ENCODE data around the gene CCM2.
A peak's percentile ranks its signal among the peaks of the same experiment; 100 is the strongest.

Gene CCM2

GRCh38 chr7:45122975-45123860 is 123.2 kb downstream of the CCM2 start:
- no peak overlapping the region for H3K9ac ChIP-seq (ENCODE audit: low read length)

DNA sequence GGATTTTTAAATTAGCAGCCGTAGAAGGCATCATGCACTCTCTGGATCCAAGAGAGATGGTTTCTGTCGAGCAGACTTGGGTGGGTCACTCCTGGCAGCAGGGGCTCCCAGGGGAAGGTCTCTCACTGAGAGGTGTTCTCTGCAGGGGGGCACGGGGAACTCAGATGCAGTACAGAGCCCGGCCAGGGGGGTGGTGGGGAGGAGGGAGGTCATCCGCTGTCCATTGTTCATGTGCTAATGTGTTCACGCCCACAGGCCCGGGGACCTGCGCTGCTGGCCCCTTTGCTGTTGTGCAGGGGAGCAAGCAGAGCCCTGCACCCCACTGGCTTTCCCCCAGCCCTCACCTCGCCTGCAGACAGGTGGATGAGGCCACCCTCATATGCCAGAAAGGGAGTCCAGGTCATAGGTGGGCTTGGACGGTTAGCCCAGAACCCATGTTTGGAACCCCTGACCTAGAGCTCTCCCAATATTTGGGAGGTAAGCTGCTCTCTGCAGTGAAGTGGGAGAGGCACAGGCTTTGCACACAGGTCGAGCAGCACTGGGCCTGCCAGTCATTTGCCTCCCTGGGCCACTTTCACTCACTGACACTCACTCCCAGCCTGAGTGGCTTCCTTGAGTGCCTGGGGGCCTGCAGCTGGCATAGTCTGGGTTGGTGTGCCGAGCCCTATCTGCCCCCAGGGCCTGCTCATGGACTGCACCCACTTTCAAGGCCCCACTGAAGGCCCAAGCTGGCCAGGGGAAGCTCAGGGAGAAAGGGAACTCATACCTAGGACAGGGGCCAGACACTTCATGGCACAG is 124.1 kb downstream of the CCM2 start:
- no peak overlapping the region for H2AFZ ChIP-seq (ENCODE audit: low read length)
- H3K9me3 ChIP-seq (replicated peaks; ENCODE audit: insufficient read depth, low read length), result no peaks in the 10 kb centered on the region
- no peaks in the 10 kb centered on the region for H3K36me3 ChIP-seq (replicated peaks; ENCODE audit: insufficient read depth, low read length)
- no peaks in the 10 kb centered on the region for H3K9me2 ChIP-seq (replicated peaks; ENCODE audit: insufficient read depth, low read length)
- no peaks in the 10 kb centered on the region for H3K27me3 ChIP-seq (replicated peaks; ENCODE audit: insufficient read depth, low read length)
- H4K20me1 ChIP-seq (ENCODE audit: insufficient read depth, low read length), result no peaks in the 10 kb centered on the region
- H3K9ac ChIP-seq (ENCODE audit: low read length), result no peak overlapping the region
- H3K27ac ChIP-seq (ENCODE audit: low read length), result no peak overlapping the region
- no peaks in the 10 kb centered on the region for H3F3A ChIP-seq (ENCODE audit: insufficient read depth, low read length)
- DNase-seq, result no peak
- H3K4me1 ChIP-seq (ENCODE audit: low read length), result peaks cover 7% of the 10 kb centered on the region
- H3K4me3 ChIP-seq (ENCODE audit: low read length), result no peak overlapping the region
- TF ChIP-seq, protein P1, sequence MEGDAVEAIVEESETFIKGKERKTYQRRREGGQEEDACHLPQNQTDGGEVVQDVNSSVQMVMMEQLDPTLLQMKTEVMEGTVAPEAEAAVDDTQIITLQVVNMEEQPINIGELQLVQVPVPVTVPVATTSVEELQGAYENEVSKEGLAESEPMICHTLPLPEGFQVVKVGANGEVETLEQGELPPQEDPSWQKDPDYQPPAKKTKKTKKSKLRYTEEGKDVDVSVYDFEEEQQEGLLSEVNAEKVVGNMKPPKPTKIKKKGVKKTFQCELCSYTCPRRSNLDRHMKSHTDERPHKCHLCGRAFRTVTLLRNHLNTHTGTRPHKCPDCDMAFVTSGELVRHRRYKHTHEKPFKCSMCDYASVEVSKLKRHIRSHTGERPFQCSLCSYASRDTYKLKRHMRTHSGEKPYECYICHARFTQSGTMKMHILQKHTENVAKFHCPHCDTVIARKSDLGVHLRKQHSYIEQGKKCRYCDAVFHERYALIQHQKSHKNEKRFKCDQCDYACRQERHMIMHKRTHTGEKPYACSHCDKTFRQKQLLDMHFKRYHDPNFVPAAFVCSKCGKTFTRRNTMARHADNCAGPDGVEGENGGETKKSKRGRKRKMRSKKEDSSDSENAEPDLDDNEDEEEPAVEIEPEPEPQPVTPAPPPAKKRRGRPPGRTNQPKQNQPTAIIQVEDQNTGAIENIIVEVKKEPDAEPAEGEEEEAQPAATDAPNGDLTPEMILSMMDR (IDR thresholded peaks at IDR 0.05; ENCODE audit: low read length), result no peak
- TF ChIP-seq EZH2 (optimal IDR thresholded peaks at IDR 0.05; ENCODE audit: low read depth, low read length), result no peak
- TF ChIP-seq EZH2phosphoT487 (IDR thresholded peaks at IDR 0.05; ENCODE audit: low read length), result no peak
- H3K4me2 ChIP-seq (ENCODE audit: low read depth, low read length), result no peak overlapping the region
- H3K79me2 ChIP-seq (ENCODE audit: low read length), result no peaks in the 10 kb centered on the region

More at GRCh38 chr7:45122975-45123860, 123.2 kb downstream of the CCM2 start:
- TF ChIP-seq EZH2phosphoT487 (IDR thresholded peaks at IDR 0.05; ENCODE audit: low read length) (no peak), EZH2 (optimal IDR thresholded peaks at IDR 0.05; ENCODE audit: low read depth, low read length) (no peak)
- TF ChIP-seq, protein P1 (IDR thresholded peaks at IDR 0.05; ENCODE audit: low read length), result no peak
- Histone ChIP-seq H3K27me3 (replicated peaks; ENCODE audit: insufficient read depth, low read length) (no peaks in the 10 kb centered on the region), H3F3A (ENCODE audit: insufficient read depth, low read length) (no peaks in the 10 kb centered on the region), H3K27ac (ENCODE audit: low read length) (no peak overlapping the region), H3K4me1 (ENCODE audit: low read length) (peaks cover 7% of the 10 kb centered on the region), H3K9me2 (replicated peaks; ENCODE audit: insufficient read depth, low read length) (no peaks in the 10 kb centered on the region), H3K4me3 (ENCODE audit: low read length) (no peak overlapping the region), H3K4me2 (ENCODE audit: low read depth, low read length) (no peak overlapping the region), H2AFZ (ENCODE audit: low read length) (peak overlapping the region; percentile 40), H3K36me3 (replicated peaks; ENCODE audit: insufficient read depth, low read length) (no peaks in the 10 kb centered on the region), H3K9me3 (replicated peaks; ENCODE audit: insufficient read depth, low read length) (no peaks in the 10 kb centered on the region), H3K79me2 (ENCODE audit: low read length) (no peaks in the 10 kb centered on the region), H4K20me1 (ENCODE audit: insufficient read depth, low read length) (no peaks in the 10 kb centered on the region)
- no peak for DNase-seq

GRCh38 chr7:45125193-45125904 is 125.3 kb downstream of the CCM2 start:
- Histone ChIP-seq H4K20me1 (ENCODE audit: insufficient read depth, low read length) (no peaks in the 10 kb centered on the region), H3K4me2 (ENCODE audit: low read depth, low read length) (no peak overlapping the region), H3K27ac (ENCODE audit: low read length) (no peak overlapping the region), H3K27me3 (replicated peaks; ENCODE audit: insufficient read depth, low read length) (no peaks in the 10 kb centered on the region), H3K4me3 (ENCODE audit: low read length) (no peak overlapping the region), H3K79me2 (ENCODE audit: low read length) (no peaks in the 10 kb centered on the region), H3K36me3 (replicated peaks; ENCODE audit: insufficient read depth, low read length) (no peaks in the 10 kb centered on the region), H3K9me3 (replicated peaks; ENCODE audit: insufficient read depth, low read length) (no peaks in the 10 kb centered on the region), H3K9me2 (replicated peaks; ENCODE audit: insufficient read depth, low read length) (no peaks in the 10 kb centered on the region), H3K4me1 (ENCODE audit: low read length) (peaks cover 7% of the 10 kb centered on the region), H2AFZ (ENCODE audit: low read length) (no peak overlapping the region), H3K9ac (ENCODE audit: low read length) (no peak overlapping the region), H3F3A (ENCODE audit: insufficient read depth, low read length) (no peaks in the 10 kb centered on the region)
- TF ChIP-seq EZH2 (optimal IDR thresholded peaks at IDR 0.05; ENCODE audit: low read depth, low read length), result no peak
- TF ChIP-seq, protein P1 (IDR thresholded peaks at IDR 0.05; ENCODE audit: low read length), result no peak
- TF ChIP-seq EZH2phosphoT487 (IDR thresholded peaks at IDR 0.05; ENCODE audit: low read length), result no peak
- no peak for DNase-seq
